Breast epithelium (tissue), 4 donors: ENCODE results near the gene NFIC. TPM values are rescaled to one million over a fixed set of nuclear protein-coding genes. Genes with fewer than 3 reads are reported as not detected.

Source experiments
- DNase-seq, 2 donors: peaks; one replicate each; pipeline ENCODE4 v3.0.0-alpha.2; 2019; ENCODE audit warnings: low spot score in 2 of 2
- H3K27ac ChIP-seq, 2 donors: fragments of 200-600 bp; sonication (generic) in 1 of 2; one replicate each; pipeline ENCODE4 v1.5.1; 2016 to 2019; ENCODE audit warnings: mild to moderate bottlenecking in 1 of 2
- H3K27me3 ChIP-seq, 2 donors: fragments of 200-600 bp; sonication (generic) in 1 of 2; one replicate each; pipeline versions ENCODE4 v1.5.1 to v1.6.0; 2017 to 2019; ENCODE audit warnings: control low read depth in 1 of 2, mild to moderate bottlenecking in 1 of 2
- H3K36me3 ChIP-seq: fragments of 200-600 bp; one replicate; pipeline ENCODE4 v1.5.1; 2019
- H3K4me1 ChIP-seq, 2 donors: fragments of 200-600 bp; sonication (generic); one replicate each; pipeline ENCODE4 v1.5.1; 2016 to 2019; ENCODE audit warnings: control low read depth in 1 of 2
- H3K4me3 ChIP-seq, 3 donors: fragments of 200-600 bp; sonication (generic); 1 replicate in 2 of 3; 2 replicates in 1 of 3; pipeline ENCODE4 v1.5.1; 2016 to 2019; ENCODE audit warnings: mild to moderate bottlenecking in 3 of 3, moderate library complexity in 2 of 3
- H3K9me3 ChIP-seq, 2 donors: fragments of 200-600 bp; sonication (generic) in 1 of 2; one replicate each; pipeline ENCODE4 v1.5.1; 2016 to 2019; ENCODE audit warnings: control low read depth in 1 of 2
- POLR2A ChIP-seq: fragments of 450-650 bp; IDR thresholded peaks from one replicate; pipeline ENCODE4 v1.6.1; 2016; ENCODE audit warnings: antibody characterized with exemption, mild to moderate bottlenecking, moderate library complexity
- POLR2AphosphoS5 ChIP-seq, 3 donors: sonication (generic); formaldehyde crosslinking; IDR thresholded peaks; one replicate each; pipeline ENCODE4 v1.6.1; 2017; ENCODE audit warnings: antibody characterized with exemption in 3 of 3
- intact Hi-C: fragments of 100-400 bp; cut with DNase I; formaldehyde crosslinking; loops from one replicate; pipeline ENCODE4 v1.15.1; 2023; ENCODE audit warnings: low total_unique reads
- total RNA-seq, 3 donors: library from RNA; depleted of rRNA; stranded (reverse); fragments of >200 nt; gene quantifications; one replicate each; pipeline ENCODE4 v1.1.0, GENCODE V29; 2016
- TF ChIP-seq, protein P1 (sequence below), 3 donors: fragments of 450-650 bp; IDR thresholded peaks; one replicate each; pipeline ENCODE4 v1.5.1; 2016 to 2017; ENCODE audit warnings: antibody characterized with exemption in 3 of 3, mild to moderate bottlenecking in 3 of 3, moderate library complexity in 3 of 3

The NFIC gene
- total RNA-seq, 3 donors from 2014 or later, result 48.9 to 97.8 (median 73.1) TPM

DNA sequence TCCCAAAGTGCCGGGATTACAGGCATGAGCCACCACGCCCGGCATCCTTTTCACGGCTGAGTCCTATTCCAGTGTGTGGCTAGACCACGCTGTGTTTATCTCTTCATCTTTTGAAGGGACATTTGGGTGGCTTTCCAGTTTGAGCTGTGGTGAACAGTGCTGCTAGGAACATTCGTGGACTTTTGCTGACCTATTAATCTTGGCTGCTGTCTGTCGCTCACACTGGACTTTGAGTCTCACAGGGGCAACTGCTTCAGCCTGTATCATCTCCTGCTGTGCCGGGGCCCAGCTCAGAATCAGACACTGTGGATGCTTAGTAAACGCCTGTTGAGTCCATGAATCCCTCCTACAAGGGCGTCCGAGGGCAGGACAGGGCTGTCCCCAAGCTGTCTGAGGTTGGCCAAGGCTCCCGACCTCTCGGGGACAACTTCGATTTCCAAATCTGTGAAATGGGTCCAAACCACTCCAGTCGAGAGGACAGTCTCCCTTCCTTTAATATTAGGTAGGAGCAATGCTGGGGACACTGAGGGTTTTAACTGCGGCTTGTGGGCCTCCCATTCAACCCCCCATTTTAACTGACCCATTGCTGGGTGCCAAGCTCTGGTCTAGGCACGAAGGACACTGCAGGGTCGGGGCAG lies 65.5 kb downstream of the NFIC start:
- Histone ChIP-seq H3K4me1 (peaks cover 6 to 28% of the 10 kb centered on the region in 2 donors), H3K4me3 (no peak overlapping the region), H3K27ac (peak overlapping the region; percentile 86 to 94), H3K36me3 (no peaks in the 10 kb centered on the region), H3K27me3 (no peaks in the 10 kb centered on the region), H3K9me3 (no peaks in the 10 kb centered on the region)
- intact Hi-C loops, result loop anchor here (1.0 kb wide), 1 partner anchor 94 kb away; no protein-coding TSS in a partner anchor
- DNase-seq, result no peak
- TF ChIP-seq, protein P1, sequence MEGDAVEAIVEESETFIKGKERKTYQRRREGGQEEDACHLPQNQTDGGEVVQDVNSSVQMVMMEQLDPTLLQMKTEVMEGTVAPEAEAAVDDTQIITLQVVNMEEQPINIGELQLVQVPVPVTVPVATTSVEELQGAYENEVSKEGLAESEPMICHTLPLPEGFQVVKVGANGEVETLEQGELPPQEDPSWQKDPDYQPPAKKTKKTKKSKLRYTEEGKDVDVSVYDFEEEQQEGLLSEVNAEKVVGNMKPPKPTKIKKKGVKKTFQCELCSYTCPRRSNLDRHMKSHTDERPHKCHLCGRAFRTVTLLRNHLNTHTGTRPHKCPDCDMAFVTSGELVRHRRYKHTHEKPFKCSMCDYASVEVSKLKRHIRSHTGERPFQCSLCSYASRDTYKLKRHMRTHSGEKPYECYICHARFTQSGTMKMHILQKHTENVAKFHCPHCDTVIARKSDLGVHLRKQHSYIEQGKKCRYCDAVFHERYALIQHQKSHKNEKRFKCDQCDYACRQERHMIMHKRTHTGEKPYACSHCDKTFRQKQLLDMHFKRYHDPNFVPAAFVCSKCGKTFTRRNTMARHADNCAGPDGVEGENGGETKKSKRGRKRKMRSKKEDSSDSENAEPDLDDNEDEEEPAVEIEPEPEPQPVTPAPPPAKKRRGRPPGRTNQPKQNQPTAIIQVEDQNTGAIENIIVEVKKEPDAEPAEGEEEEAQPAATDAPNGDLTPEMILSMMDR (IDR thresholded peaks at IDR 0.05), result no peak
- no peak for TF ChIP-seq POLR2AphosphoS5 (IDR thresholded peaks at IDR 0.05)
- no peak for TF ChIP-seq POLR2A

DNA sequence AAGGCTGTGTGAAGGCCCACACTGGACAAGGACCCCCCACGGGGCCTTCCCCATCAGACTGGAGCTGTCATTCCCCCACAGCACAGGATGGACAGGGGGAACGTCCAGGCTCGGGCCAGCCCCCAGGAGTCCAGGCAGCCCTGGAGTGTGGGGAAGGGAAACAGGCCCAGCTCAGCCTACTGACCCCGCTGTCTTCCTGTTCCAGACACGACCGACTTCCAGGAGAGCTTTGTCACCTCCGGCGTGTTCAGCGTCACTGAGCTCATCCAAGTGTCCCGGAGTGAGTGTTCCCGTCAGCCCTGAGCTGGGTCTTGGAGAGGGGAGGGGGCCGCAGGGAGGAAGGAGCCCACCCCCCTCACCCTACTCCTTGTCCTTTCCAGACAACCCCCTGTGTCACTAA lies 66.9 kb downstream of the NFIC start:
- DNase-seq, result no peak
- Histone ChIP-seq H3K9me3 (no peaks in the 10 kb centered on the region), H3K4me1 (peaks cover 6 to 25% of the 10 kb centered on the region in 2 donors), H3K27me3 (no peaks in the 10 kb centered on the region), H3K4me3 (no peak overlapping the region), H3K27ac (peak overlapping the region; percentile 86 to 94), H3K36me3 (no peaks in the 10 kb centered on the region)
- intact Hi-C loops, result no loop called here
- no peak for TF ChIP-seq POLR2AphosphoS5 (IDR thresholded peaks at IDR 0.05)
- TF ChIP-seq, protein P1 (IDR thresholded peaks at IDR 0.05), result no peak
- TF ChIP-seq POLR2A, result no peak

DNA sequence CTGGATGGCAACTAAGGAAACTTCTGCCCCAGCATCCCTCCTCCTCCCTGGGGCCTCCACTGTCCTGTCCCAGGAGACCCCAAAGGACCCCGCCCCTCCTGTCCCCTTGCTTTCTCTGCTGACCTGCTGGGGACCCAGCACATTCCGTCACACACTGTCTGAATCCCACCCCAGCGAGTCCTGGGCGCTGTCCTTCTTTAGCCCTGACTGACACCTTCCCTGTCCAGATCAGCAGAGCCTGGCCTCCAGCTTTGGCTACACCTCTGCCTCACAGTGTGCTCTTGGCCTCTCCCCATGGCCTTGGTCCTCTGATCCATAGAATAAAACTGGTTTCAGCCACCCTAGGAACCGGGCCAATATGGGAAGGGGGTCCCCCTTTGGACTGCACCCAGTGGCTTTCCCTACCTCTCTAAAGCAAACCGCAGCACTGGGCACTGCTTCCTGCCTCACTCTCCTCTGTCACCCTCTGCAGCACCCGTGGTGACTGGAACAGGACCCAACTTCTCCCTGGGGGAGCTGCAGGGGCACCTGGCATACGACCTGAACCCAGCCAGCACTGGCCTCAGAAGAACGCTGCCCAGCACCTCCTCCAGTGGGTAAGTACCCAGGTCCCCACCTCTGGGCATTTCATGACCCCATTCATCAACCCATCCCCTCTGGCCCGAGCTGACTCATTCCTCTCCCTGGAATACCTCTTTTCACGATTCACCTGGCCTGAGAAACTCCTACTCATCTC lies 67.6 kb downstream of the NFIC start:
- no peak for DNase-seq
- H3K27ac ChIP-seq, result peak overlapping the region; percentile 86 to 94
- H3K4me3 ChIP-seq, result peak overlapping the region in 1 of 3 donors; percentile 69
- no peaks in the 10 kb centered on the region for H3K27me3 ChIP-seq
- H3K9me3 ChIP-seq, result no peaks in the 10 kb centered on the region
- TF ChIP-seq POLR2AphosphoS5 (IDR thresholded peaks at IDR 0.05) (no peak), POLR2A (no peak)
- TF ChIP-seq, protein P1 (IDR thresholded peaks at IDR 0.05), result no peak
- intact Hi-C loops, result no loop called here
- no peaks in the 10 kb centered on the region for H3K36me3 ChIP-seq
- H3K4me1 ChIP-seq, result peaks cover 6 to 20% of the 10 kb centered on the region in 2 donors

DNA sequence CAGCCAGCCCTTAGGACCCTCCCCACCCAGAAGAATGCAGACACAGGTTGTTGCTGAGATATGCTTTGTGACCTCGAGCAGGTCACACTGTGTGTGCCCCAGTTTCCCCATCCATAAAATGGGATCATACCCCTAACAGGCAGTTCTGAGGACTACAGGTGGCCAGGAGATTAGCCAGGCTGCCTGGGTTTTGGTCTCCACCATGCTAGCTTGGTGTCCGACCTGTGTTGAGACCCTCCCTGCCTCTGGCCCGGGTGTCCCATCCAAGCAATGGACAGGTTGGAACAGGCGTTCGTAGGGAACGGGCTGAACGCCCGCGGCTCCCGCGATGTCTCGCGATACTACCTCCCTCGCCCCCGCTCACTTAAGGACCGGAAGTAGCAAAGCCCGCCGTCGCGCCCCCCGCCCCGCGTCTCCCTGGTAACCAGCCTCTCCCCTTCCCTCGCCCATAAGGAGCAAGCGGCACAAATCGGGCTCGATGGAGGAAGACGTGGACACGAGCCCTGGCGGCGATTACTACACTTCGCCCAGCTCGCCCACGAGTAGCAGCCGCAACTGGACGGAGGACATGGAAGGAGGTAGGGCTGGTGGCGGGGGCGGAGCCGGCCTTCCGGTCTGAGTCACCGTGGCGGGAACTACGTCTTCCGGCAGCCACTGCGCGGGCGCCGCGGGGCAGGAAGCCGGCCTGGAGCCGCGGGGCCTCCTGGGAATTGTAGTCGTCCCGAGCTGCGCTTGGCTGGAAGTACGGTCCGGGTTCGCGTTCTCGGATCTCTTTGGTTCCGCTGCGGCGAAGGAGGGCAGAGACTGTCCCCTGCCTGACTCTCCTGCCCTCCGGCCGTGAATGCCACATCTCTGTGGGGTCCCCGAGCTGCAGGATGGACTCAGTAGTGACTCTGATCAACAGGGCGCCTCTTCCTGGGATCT lies 68.5 kb downstream of the NFIC start:
- no peaks in the 10 kb centered on the region for H3K9me3 ChIP-seq
- peaks cover 4 to 18% of the 10 kb centered on the region in 2 donors for H3K4me1 ChIP-seq
- H3K27ac ChIP-seq, result peak overlapping the region; percentile 86 to 94
- intact Hi-C loops, result no loop called here
- peak; percentile 94 to 97 for DNase-seq
- peak; percentile 78 to 96 (median 83) for TF ChIP-seq POLR2AphosphoS5 (IDR thresholded peaks at IDR 0.05)
- no peak for TF ChIP-seq POLR2A
- TF ChIP-seq, protein P1 (IDR thresholded peaks at IDR 0.05), result no peak
- peak overlapping the region; percentile 40 to 69 (median 46) for H3K4me3 ChIP-seq
- no peaks in the 10 kb centered on the region for H3K27me3 ChIP-seq
- H3K36me3 ChIP-seq, result no peaks in the 10 kb centered on the region
